GM12878 (cell line): ENCODE results near the gene NHERF1. TPM values are rescaled to one million over a fixed set of nuclear protein-coding genes. Genes with fewer than 3 reads are reported as not detected.

Source experiments
- ATF7 ChIP-seq: fragments of 450-650 bp; IDR thresholded peaks from 2 replicates; pipeline ENCODE4 v1.6.1; 2016; ENCODE audit warnings: low read depth, mild to moderate bottlenecking
- BMI1 ChIP-seq: fragments of 450-650 bp; IDR thresholded peaks from 2 replicates; pipeline ENCODE4 v1.6.1; 2016; ENCODE audit warnings: mild to moderate bottlenecking, moderate library complexity, borderline replicate concordance
- CBX5 ChIP-seq: sonication (generic); IDR thresholded peaks from 2 replicates; pipeline ENCODE4 v1.6.1; 2016; ENCODE audit warnings: low read depth, moderate library complexity, mild to moderate bottlenecking, inconsistent platforms
- FOXK2 ChIP-seq: fragments of 450-650 bp; IDR thresholded peaks from 2 replicates; pipeline ENCODE4 v1.6.1; 2017; ENCODE audit warnings: mild to moderate bottlenecking, moderate library complexity
- FOXM1 ChIP-seq: IDR thresholded peaks from 2 replicates; pipeline ENCODE4 v1.6.1; 2012; ENCODE audit warnings: low read depth, mild to moderate bottlenecking, inconsistent platforms, low read length, moderate library complexity
- HCFC1 ChIP-seq: fragments of 150-350 bp; IDR thresholded peaks from 2 replicates; pipeline ENCODE4 v1.6.1; 2014; ENCODE audit warnings: low read length
- KDM1A ChIP-seq: fragments of 200-600 bp; sonication (generic); IDR thresholded peaks from 2 replicates; pipeline ENCODE4 v1.6.1; 2016; ENCODE audit warnings: borderline replicate concordance
- MTA3 ChIP-seq: IDR thresholded peaks from 2 replicates; pipeline ENCODE4 v1.6.1; 2012; ENCODE audit warnings: low read length, inconsistent platforms, borderline replicate concordance
- NBN ChIP-seq: fragments of 450-650 bp; IDR thresholded peaks from 2 replicates; pipeline ENCODE4 v1.6.1; 2016
- PML ChIP-seq: IDR thresholded peaks from 2 replicates; pipeline ENCODE4 v1.6.1; 2012; ENCODE audit warnings: low read length, inconsistent platforms
- RBBP5 ChIP-seq: fragments of 200-600 bp; sonication (generic); conservative IDR thresholded peaks from 2 replicates; pipeline ENCODE4 v1.6.1; 2016
- SMARCA5 ChIP-seq: fragments of 450-650 bp; IDR thresholded peaks from 2 replicates; pipeline ENCODE4 v1.6.1; 2017; ENCODE audit warnings: mild to moderate bottlenecking
- SUPT20H ChIP-seq: IDR thresholded peaks from 2 replicates; pipeline ENCODE4 v1.6.1; 2011; ENCODE audit warnings: low read depth, mild to moderate bottlenecking, low read length, moderate library complexity, borderline replicate concordance; ENCODE audit not compliant: control insufficient read depth
- TCF12 ChIP-seq: IDR thresholded peaks from 2 replicates; pipeline ENCODE4 v1.6.1; 2011; ENCODE audit warnings: low read depth, mild to moderate bottlenecking, low read length
- TCF3 ChIP-seq: IDR thresholded peaks from 2 replicates; pipeline ENCODE4 v1.6.1; 2012; ENCODE audit warnings: low read depth, mild to moderate bottlenecking, low read length, borderline replicate concordance; ENCODE audit not compliant: insufficient read depth
- ZSCAN29 ChIP-seq: fragments of 450-650 bp; IDR thresholded peaks from 2 replicates; pipeline ENCODE4 v1.6.1; 2017; ENCODE audit warnings: mild to moderate bottlenecking, moderate library complexity
- polyA plus RNA-seq, 11 experiments: library from polyadenylated mRNA; depleted of rRNA in 4 of 11; unstranded in 6 of 11; stranded (reverse) in 5 of 11; fragments of >200 nt; fragmentation: Nextera tagmentation in 4 of 11; fragmentation: Illumina TruSeq in 1 of 11; extraction: Ambion mirVana in 4 of 11; extraction: Trizol in 1 of 11; gene quantifications; 1 replicate in 1 of 11; 2 replicates in 10 of 11; pipeline versions ENCODE4 v1.2.1 to v1.2.3, GENCODE V29; 2011 to 2016; ENCODE audit warnings: inconsistent platforms in 2 of 11, missing spikeins in 2 of 11, low read depth in 1 of 11
- total RNA-seq, 4 experiments: library from RNA; depleted of rRNA in 3 of 4; stranded (reverse); fragments of >200 nt in 3 of 4; fragmentation: Illumina TruSeq in 1 of 4; extraction: Trizol in 1 of 4; gene quantifications; 2 replicates each; pipeline versions ENCODE4 v1.2.1 to v1.2.3, GENCODE V29; 2013 to 2021
- TF ChIP-seq, protein P1 (sequence below): IDR thresholded peaks from 2 replicates; pipeline ENCODE4 v1.6.1; 2011; ENCODE audit warnings: low read depth, low read length, improper control_type of control experiment, borderline replicate concordance
- TF ChIP-seq, protein P2 (sequence below): fragments of 450-650 bp; IDR thresholded peaks from 2 replicates; pipeline ENCODE4 v1.6.1; 2018; ENCODE audit warnings: borderline replicate concordance, mild to moderate bottlenecking; ENCODE audit not compliant: partially characterized antibody
- TF ChIP-seq, protein P3 (sequence below): fragments of 450-650 bp; IDR thresholded peaks from 2 replicates; pipeline ENCODE4 v1.6.1; 2014; ENCODE audit warnings: mild to moderate bottlenecking
- TF ChIP-seq, protein P4 (sequence below): fragments of 450-650 bp; formaldehyde crosslinking; IDR thresholded peaks from 2 replicates; pipeline ENCODE4 v1.4.0; 2020; ENCODE audit warnings: mild to moderate bottlenecking, moderate library complexity
- TF ChIP-seq, protein P5 (sequence below): IDR thresholded peaks from 2 replicates; pipeline ENCODE4 v1.6.1; 2012; ENCODE audit warnings: low read depth, low read length, improper control_type of control experiment

NHERF1 gene
- total and polyA plus RNA-seq, 10 of the 15 experiments (the other 5 are each of a cell fraction or from before 2014, with no cell fraction given), result 13.4 to 61.6 (median 39.0) TPM

DNA sequence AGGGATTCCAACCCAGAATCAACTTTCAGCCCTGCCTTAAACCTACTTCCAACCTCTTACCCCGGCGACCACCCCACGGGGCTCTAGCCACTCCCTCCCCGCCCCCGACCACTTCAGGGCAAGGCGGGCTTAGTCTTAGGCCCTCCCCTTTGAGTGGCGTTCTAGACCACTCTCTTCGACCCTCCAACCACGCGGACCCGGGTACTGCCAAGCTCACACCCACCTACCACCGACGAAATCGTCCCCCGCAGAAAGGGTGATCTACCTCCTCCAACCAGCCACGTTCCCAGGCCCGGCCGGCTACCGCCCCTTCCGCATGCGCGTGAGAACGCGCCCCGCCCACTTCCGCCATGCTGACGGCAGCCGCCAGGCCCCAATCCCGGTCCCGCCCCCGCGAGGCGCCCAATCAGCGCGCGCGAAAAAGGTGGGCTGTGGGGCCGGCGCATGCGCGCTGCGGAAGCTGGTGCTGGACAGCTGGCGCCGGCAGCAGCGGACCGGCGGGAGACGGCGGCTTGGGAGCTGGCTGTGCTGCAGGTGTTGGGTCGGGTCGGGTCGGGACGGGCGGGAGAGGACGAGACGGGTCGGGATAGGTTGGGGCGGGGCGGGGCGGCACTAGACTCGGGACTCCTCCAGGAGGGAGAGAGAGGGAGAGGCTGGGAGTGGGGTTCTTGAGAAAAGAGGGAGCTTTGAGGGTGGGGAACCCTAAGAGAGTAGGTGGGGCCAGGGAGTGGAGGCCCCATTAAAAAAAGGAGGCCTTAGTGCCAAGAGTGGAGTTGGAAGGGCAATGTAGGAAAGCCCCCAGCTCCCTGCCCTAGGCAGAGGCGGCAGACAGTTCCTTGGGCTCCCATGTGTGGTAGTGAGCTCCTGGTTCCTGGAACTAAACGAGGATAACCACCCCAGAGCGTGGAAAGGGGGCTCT is 27.9 kb downstream of the NHERF1 start, which contains the start of gene NAT9 (continued):
- TF ChIP-seq, protein P1, sequence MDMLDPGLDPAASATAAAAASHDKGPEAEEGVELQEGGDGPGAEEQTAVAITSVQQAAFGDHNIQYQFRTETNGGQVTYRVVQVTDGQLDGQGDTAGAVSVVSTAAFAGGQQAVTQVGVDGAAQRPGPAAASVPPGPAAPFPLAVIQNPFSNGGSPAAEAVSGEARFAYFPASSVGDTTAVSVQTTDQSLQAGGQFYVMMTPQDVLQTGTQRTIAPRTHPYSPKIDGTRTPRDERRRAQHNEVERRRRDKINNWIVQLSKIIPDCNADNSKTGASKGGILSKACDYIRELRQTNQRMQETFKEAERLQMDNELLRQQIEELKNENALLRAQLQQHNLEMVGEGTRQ, result no peak
- no peak for TF ChIP-seq FOXM1
- no peak for TF ChIP-seq KDM1A
- TF ChIP-seq, protein P2, sequence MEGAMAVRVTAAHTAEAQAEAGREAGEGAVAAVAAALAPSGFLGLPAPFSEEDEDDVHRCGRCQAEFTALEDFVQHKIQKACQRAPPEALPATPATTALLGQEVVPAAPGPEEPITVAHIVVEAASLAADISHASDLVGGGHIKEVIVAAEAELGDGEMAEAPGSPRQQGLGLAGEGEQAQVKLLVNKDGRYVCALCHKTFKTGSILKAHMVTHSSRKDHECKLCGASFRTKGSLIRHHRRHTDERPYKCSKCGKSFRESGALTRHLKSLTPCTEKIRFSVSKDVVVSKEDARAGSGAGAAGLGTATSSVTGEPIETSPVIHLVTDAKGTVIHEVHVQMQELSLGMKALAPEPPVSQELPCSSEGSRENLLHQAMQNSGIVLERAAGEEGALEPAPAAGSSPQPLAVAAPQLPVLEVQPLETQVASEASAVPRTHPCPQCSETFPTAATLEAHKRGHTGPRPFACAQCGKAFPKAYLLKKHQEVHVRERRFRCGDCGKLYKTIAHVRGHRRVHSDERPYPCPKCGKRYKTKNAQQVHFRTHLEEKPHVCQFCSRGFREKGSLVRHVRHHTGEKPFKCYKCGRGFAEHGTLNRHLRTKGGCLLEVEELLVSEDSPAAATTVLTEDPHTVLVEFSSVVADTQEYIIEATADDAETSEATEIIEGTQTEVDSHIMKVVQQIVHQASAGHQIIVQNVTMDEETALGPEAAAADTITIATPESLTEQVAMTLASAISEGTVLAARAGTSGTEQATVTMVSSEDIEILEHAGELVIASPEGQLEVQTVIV, result peak; percentile 82
- no peak for TF ChIP-seq BMI1
- no peak for TF ChIP-seq CBX5
- TF ChIP-seq FOXK2, result no peak
- TF ChIP-seq ATF7, result peak; percentile 44; the same call in 1 of the 2 replicates
- peak; percentile 63 for TF ChIP-seq HCFC1
- peak; percentile 67; the same call in 1 of the 2 replicates for TF ChIP-seq TCF12
- TF ChIP-seq, protein P3, sequence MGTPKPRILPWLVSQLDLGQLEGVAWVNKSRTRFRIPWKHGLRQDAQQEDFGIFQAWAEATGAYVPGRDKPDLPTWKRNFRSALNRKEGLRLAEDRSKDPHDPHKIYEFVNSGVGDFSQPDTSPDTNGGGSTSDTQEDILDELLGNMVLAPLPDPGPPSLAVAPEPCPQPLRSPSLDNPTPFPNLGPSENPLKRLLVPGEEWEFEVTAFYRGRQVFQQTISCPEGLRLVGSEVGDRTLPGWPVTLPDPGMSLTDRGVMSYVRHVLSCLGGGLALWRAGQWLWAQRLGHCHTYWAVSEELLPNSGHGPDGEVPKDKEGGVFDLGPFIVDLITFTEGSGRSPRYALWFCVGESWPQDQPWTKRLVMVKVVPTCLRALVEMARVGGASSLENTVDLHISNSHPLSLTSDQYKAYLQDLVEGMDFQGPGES, result 0 out of 2 replicates have a peak, but pooled peaks have one; percentile 54
- no peak for TF ChIP-seq SUPT20H
- TF ChIP-seq, protein P4, sequence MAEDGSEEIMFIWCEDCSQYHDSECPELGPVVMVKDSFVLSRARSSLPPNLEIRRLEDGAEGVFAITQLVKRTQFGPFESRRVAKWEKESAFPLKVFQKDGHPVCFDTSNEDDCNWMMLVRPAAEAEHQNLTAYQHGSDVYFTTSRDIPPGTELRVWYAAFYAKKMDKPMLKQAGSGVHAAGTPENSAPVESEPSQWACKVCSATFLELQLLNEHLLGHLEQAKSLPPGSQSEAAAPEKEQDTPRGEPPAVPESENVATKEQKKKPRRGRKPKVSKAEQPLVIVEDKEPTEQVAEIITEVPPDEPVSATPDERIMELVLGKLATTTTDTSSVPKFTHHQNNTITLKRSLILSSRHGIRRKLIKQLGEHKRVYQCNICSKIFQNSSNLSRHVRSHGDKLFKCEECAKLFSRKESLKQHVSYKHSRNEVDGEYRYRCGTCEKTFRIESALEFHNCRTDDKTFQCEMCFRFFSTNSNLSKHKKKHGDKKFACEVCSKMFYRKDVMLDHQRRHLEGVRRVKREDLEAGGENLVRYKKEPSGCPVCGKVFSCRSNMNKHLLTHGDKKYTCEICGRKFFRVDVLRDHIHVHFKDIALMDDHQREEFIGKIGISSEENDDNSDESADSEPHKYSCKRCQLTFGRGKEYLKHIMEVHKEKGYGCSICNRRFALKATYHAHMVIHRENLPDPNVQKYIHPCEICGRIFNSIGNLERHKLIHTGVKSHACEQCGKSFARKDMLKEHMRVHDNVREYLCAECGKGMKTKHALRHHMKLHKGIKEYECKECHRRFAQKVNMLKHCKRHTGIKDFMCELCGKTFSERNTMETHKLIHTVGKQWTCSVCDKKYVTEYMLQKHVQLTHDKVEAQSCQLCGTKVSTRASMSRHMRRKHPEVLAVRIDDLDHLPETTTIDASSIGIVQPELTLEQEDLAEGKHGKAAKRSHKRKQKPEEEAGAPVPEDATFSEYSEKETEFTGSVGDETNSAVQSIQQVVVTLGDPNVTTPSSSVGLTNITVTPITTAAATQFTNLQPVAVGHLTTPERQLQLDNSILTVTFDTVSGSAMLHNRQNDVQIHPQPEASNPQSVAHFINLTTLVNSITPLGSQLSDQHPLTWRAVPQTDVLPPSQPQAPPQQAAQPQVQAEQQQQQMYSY, result no peak
- TF ChIP-seq SMARCA5, result no peak
- TF ChIP-seq MTA3, result no peak
- peak; percentile 90 for TF ChIP-seq TCF3
- TF ChIP-seq, protein P5, sequence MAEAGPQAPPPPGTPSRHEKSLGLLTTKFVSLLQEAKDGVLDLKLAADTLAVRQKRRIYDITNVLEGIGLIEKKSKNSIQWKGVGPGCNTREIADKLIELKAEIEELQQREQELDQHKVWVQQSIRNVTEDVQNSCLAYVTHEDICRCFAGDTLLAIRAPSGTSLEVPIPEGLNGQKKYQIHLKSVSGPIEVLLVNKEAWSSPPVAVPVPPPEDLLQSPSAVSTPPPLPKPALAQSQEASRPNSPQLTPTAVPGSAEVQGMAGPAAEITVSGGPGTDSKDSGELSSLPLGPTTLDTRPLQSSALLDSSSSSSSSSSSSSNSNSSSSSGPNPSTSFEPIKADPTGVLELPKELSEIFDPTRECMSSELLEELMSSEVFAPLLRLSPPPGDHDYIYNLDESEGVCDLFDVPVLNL, result peak; percentile 61; the same call in 1 of the 2 replicates
- no peak for TF ChIP-seq PML
- TF ChIP-seq ZSCAN29, result no peak
- peak; percentile 85 for TF ChIP-seq NBN
- TF ChIP-seq RBBP5, result no peak
